GM12878 (cell line): ENCODE data around the gene INPP4B. TPM values are rescaled to one million over a fixed set of nuclear protein-coding genes. Genes with fewer than 3 reads are reported as not detected.

ENCODE experiments used
- ATAC-seq: fragments of 200-7000 bp; cut with Tn5 transposase; 3 replicates; pipeline ENCODE4 v1.9.1; 2020; ENCODE audit warnings: mild to moderate bottlenecking, moderate library complexity
- BruUV-seq: library from RNA; stranded (reverse); fragments of 400-500 nt; replicated peaks from 2 replicates; lab custom pipeline; 2021; lab: Mats Ljungman, UMichigan
- CTCF ChIA-PET: fragments of 300-600 bp; sonication (Branson Sonifier 250); formaldehyde crosslinking; extraction: SDS; loops from one replicate; lab custom pipeline; 2021; ENCODE audit warnings: inconsistent platforms; lab: Yijun Ruan, JAX
- POLR2A ChIA-PET: fragments of 350-600 bp; formaldehyde crosslinking; extraction: SDS; loops from one replicate; lab custom pipeline; 2021; ENCODE audit warnings: inconsistent platforms; lab: Charles Lee
- RAD21 ChIA-PET: fragments of 300-600 bp; sonication (Branson Sonifier 250); formaldehyde crosslinking; loops from one replicate; lab custom pipeline; 2023; ENCODE audit warnings: antibody characterized with exemption; ENCODE audit not compliant: unreplicated experiment; lab: Charles Lee
- SMC1A ChIA-PET: fragments of 300-600 bp; sonication (Branson Sonifier 250); formaldehyde crosslinking; loops from one replicate; lab custom pipeline; 2023; ENCODE audit not compliant: unreplicated experiment, uncharacterized antibody; lab: Charles Lee
- DNase-seq: peaks from one replicate; pipeline ENCODE4 v3.0.0-alpha.2; 2011; ENCODE audit warnings: low read depth, low spot score
- FAIRE-seq: peaks from 3 replicates; lab custom pipeline; 2011; peaks lifted over from hg19 to GRCh38; lab: Jason Lieb, UNC
- H2AFZ ChIP-seq: 2 replicates; pipeline ENCODE4 v1.6.0; 2011; ENCODE audit warnings: low read depth, low read length, control low read depth; ENCODE audit not compliant: control insufficient read depth
- H3K27ac ChIP-seq: 2 replicates; pipeline ENCODE4 v1.5.1; 2011; ENCODE audit warnings: control low read depth; ENCODE audit not compliant: control insufficient read depth, insufficient read depth
- H3K27me3 ChIP-seq, 2 experiments: replicated peaks in 1 of 2; 2 replicates each; pipeline versions ENCODE4 v1.6.0 to v1.6.1; 2011; ENCODE audit warnings: low read length in 1 of 2; ENCODE audit not compliant: control insufficient read depth in 2 of 2, insufficient read depth in 2 of 2
- H3K36me3 ChIP-seq, 2 experiments: 2 replicates each; pipeline ENCODE4 v1.5.1; 2011; ENCODE audit warnings: low read length in 1 of 2; ENCODE audit not compliant: control insufficient read depth in 2 of 2, insufficient read depth in 2 of 2
- H3K4me1 ChIP-seq: 2 replicates; pipeline ENCODE4 v1.6.1; 2011; ENCODE audit warnings: mild to moderate bottlenecking, low read length, moderate library complexity, mixed read lengths; ENCODE audit not compliant: control insufficient read depth, insufficient read depth
- H3K4me2 ChIP-seq: 2 replicates; pipeline ENCODE4 v1.6.0; 2011; ENCODE audit warnings: control low read depth; ENCODE audit not compliant: control insufficient read depth, insufficient read depth
- H3K4me3 ChIP-seq: fragments of 200-600 bp; sonication (generic); 2 replicates; pipeline ENCODE4 v1.5.1; 2016
- H3K79me2 ChIP-seq: 2 replicates; pipeline ENCODE4 v1.6.0; 2011; ENCODE audit warnings: low read length; ENCODE audit not compliant: control insufficient read depth, insufficient read depth
- H3K9ac ChIP-seq: 2 replicates; pipeline ENCODE4 v1.8.0; 2011; ENCODE audit warnings: low read length, control low read depth, mixed read lengths; ENCODE audit not compliant: control insufficient read depth, insufficient read depth
- H3K9me3 ChIP-seq: replicated peaks from 3 replicates; pipeline ENCODE4 v1.5.1; 2011; ENCODE audit warnings: mild to moderate bottlenecking, low read length; ENCODE audit not compliant: control insufficient read depth, insufficient read depth
- H4K20me1 ChIP-seq: 2 replicates; pipeline ENCODE4 v1.6.0; 2011; ENCODE audit not compliant: control insufficient read depth, insufficient read depth
- ATF7 ChIP-seq: fragments of 450-650 bp; IDR thresholded peaks from 2 replicates; pipeline ENCODE4 v1.6.1; 2016; ENCODE audit warnings: low read depth, mild to moderate bottlenecking
- BCL11A ChIP-seq: IDR thresholded peaks from 2 replicates; pipeline ENCODE4 v1.6.1; 2011; ENCODE audit warnings: low read depth, low read length
- BHLHE40 ChIP-seq, 2 experiments: fragments of 450-650 bp in 1 of 2; IDR thresholded peaks; 2 replicates each; pipeline ENCODE4 v1.6.1; 2011 to 2017; ENCODE audit warnings: low read depth in 2 of 2, borderline replicate concordance in 1 of 2, improper control_type of control experiment in 1 of 2, low read length in 1 of 2, mild to moderate bottlenecking in 1 of 2
- CBFB ChIP-seq: IDR thresholded peaks from 2 replicates; pipeline ENCODE4 v1.6.1; 2016; ENCODE audit warnings: antibody characterized with exemption, low read depth
- CREM ChIP-seq: IDR thresholded peaks from 2 replicates; pipeline ENCODE4 v1.6.1; 2014; ENCODE audit warnings: antibody characterized with exemption, low read depth
- ETV6 ChIP-seq, 2 experiments: fragments of 450-650 bp in 1 of 2; IDR thresholded peaks in 1 of 2; conservative IDR thresholded peaks in 1 of 2; 2 replicates each; pipeline ENCODE4 v1.6.1; 2014; ENCODE audit warnings: antibody characterized with exemption in 1 of 2, borderline replicate concordance in 1 of 2, low read depth in 1 of 2, mild to moderate bottlenecking in 1 of 2, moderate library complexity in 1 of 2
- HDAC6 ChIP-seq: fragments of 200-600 bp; sonication (generic); IDR thresholded peaks from one replicate; pipeline ENCODE4 v1.8.0; 2017; ENCODE audit warnings: antibody characterized with exemption; ENCODE audit not compliant: unreplicated experiment
- JUND ChIP-seq: IDR thresholded peaks from 2 replicates; pipeline ENCODE4 v1.6.1; 2012; ENCODE audit warnings: low read depth, mild to moderate bottlenecking, low read length, improper control_type of control experiment, moderate library complexity
- LARP7 ChIP-seq: fragments of 450-650 bp; IDR thresholded peaks from 2 replicates; pipeline ENCODE4 v1.6.1; 2017; ENCODE audit warnings: mild to moderate bottlenecking
- NFIC ChIP-seq: IDR thresholded peaks from 2 replicates; pipeline ENCODE4 v1.6.1; 2012; ENCODE audit warnings: low read depth, mild to moderate bottlenecking, inconsistent platforms, low read length, moderate library complexity
- NR2C1 ChIP-seq: fragments of 450-650 bp; IDR thresholded peaks from 2 replicates; pipeline ENCODE4 v1.6.1; 2017; ENCODE audit warnings: antibody characterized with exemption, mild to moderate bottlenecking, moderate library complexity
- SMARCA5 ChIP-seq: fragments of 450-650 bp; IDR thresholded peaks from 2 replicates; pipeline ENCODE4 v1.6.1; 2017; ENCODE audit warnings: mild to moderate bottlenecking
- TCF7 ChIP-seq: IDR thresholded peaks from 2 replicates; pipeline ENCODE4 v1.6.1; 2014; ENCODE audit warnings: antibody characterized with exemption, borderline replicate concordance
- ZNF24 ChIP-seq: fragments of 450-650 bp; IDR thresholded peaks from 2 replicates; pipeline ENCODE4 v1.6.1; 2017; ENCODE audit warnings: antibody characterized with exemption, mild to moderate bottlenecking
- WGBS: methylation state at CpG from one replicate; pipeline ENCODE4 v1.1.6; 2016; ENCODE audit warnings: low lambda C conversion rate; ENCODE audit not compliant: insufficient replicate concordance, insufficient coverage; ENCODE audit errors: missing lambda C conversion rate; 5-methylcytosine and 5-hydroxymethylcytosine counted together
- in situ Hi-C: fragments of 300-500 bp; cut with MboI; formaldehyde crosslinking; loops from 9 replicates; pipeline ENCODE4 v1.14.3; 2018; ENCODE audit warnings: mixed read lengths
- intact Hi-C: fragments of 100-400 bp; cut with micrococcal nuclease; formaldehyde crosslinking; loops from one replicate; pipeline ENCODE4 v1.14.2; 2022; ENCODE audit not compliant: unreplicated experiment
- polyA plus RNA-seq, 11 experiments: library from polyadenylated mRNA; depleted of rRNA in 4 of 11; unstranded in 6 of 11; stranded (reverse) in 5 of 11; fragments of >200 nt; fragmentation: Nextera tagmentation in 4 of 11; fragmentation: Illumina TruSeq in 1 of 11; extraction: Ambion mirVana in 4 of 11; extraction: Trizol in 1 of 11; gene quantifications; 1 replicate in 1 of 11; 2 replicates in 10 of 11; pipeline versions ENCODE4 v1.2.1 to v1.2.3, GENCODE V29; 2011 to 2016; ENCODE audit warnings: inconsistent platforms in 2 of 11, missing spikeins in 2 of 11, low read depth in 1 of 11
- total RNA-seq, 4 experiments: library from RNA; depleted of rRNA in 3 of 4; stranded (reverse); fragments of >200 nt in 3 of 4; fragmentation: Illumina TruSeq in 1 of 4; extraction: Trizol in 1 of 4; gene quantifications; 2 replicates each; pipeline versions ENCODE4 v1.2.1 to v1.2.3, GENCODE V29; 2013 to 2021
- TF ChIP-seq, protein P1 (sequence below), 3 experiments: IDR thresholded peaks in 2 of 3; conservative IDR thresholded peaks in 1 of 3; 2 replicates each; pipeline ENCODE4 v1.5.1; 2011; ENCODE audit warnings: low read depth in 3 of 3, low read length in 3 of 3, mild to moderate bottlenecking in 3 of 3, control low read depth in 2 of 3, moderate library complexity in 2 of 3, inconsistent platforms in 1 of 3, mixed read lengths in 1 of 3; ENCODE audit not compliant: control insufficient read depth in 2 of 3, insufficient read depth in 1 of 3; ENCODE audit errors: extremely low read depth in 1 of 3
- TF ChIP-seq, protein P2 (sequence below): fragments of 150-350 bp; IDR thresholded peaks from 2 replicates; pipeline ENCODE4 v1.6.1; 2014; ENCODE audit warnings: mild to moderate bottlenecking, low read depth, low read length

Gene INPP4B
- total and polyA plus RNA-seq, 10 of the 15 experiments (the other 5 are each of a cell fraction or from before 2014, with no cell fraction given) = 0.53 to 11.2 (median 0.95) TPM

DNA sequence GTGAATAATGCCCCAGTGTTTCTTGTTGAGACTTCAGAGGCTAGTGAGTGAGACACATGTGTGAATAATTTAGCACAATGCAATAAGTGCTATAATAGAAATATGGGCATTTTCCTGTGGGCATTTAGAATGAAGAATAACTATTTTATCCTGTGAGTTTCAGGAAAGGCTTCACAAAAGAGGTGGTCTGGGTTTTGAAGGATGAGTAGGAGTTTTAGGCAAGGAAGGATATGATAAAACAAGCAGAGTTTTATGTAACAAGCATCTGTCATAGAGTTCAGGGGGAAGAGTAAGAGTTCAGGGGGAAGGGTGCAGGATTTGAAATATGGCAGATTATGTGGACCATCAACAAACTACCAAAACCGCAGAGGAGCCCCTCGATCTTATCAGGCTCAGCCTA, 529.2 kb downstream of the INPP4B start:
- FAIRE-seq (no peak), ATAC-seq (no peak), DNase-seq (no peak)
- H3K4me3 ChIP-seq = no peak overlapping the region
- ChIA-PET SMC1A (no interaction called here), CTCF (no interaction called here), RAD21 (no interaction called here), POLR2A (no interaction called here)
- no peak overlapping the region for H3K27ac ChIP-seq
- 47% methylated on average over 2 of the region's 2 CpGs for WGBS
- H3K9ac ChIP-seq = no peak overlapping the region
- H3K79me2 ChIP-seq = no peaks in the 10 kb centered on the region
- intact Hi-C loops = no loop called here
- no peak overlapping the region for H2AFZ ChIP-seq
- H3K9me3 ChIP-seq = no peaks in the 10 kb centered on the region
- H3K4me1 ChIP-seq = no peaks in the 10 kb centered on the region
- BruUV-seq = no TSS peak
- H4K20me1 ChIP-seq = no peaks in the 10 kb centered on the region
- H3K27me3 ChIP-seq = no peaks in the 10 kb centered on the region
- in situ Hi-C loops = no loop called here
- no peaks in the 10 kb centered on the region for H3K36me3 ChIP-seq
- H3K4me2 ChIP-seq = no peak overlapping the region
- TF ChIP-seq ATF7 = no peak
- TF ChIP-seq LARP7 = no peak
- TF ChIP-seq ZNF24 = no peak
- no peak for TF ChIP-seq TCF7
- no peak for TF ChIP-seq NR2C1
- no peak for TF ChIP-seq HDAC6
- TF ChIP-seq NFIC = no peak
- TF ChIP-seq BHLHE40 (IDR thresholded peaks at IDR 0.05; ENCODE audit: borderline replicate concordance in 1 of 2, low read depth in 2 of 2, low read length in 1 of 2) = no peak
- TF ChIP-seq CBFB = no peak
- no peak for TF ChIP-seq CREM
- TF ChIP-seq ETV6 (conservative IDR thresholded peaks at IDR 0.05 in 1 of 2, IDR thresholded peaks at IDR 0.05 in 1 of 2; ENCODE audit: borderline replicate concordance in 1 of 2, low read depth in 1 of 2) = no peak
- no peak for TF ChIP-seq SMARCA5
- TF ChIP-seq, protein P1, sequence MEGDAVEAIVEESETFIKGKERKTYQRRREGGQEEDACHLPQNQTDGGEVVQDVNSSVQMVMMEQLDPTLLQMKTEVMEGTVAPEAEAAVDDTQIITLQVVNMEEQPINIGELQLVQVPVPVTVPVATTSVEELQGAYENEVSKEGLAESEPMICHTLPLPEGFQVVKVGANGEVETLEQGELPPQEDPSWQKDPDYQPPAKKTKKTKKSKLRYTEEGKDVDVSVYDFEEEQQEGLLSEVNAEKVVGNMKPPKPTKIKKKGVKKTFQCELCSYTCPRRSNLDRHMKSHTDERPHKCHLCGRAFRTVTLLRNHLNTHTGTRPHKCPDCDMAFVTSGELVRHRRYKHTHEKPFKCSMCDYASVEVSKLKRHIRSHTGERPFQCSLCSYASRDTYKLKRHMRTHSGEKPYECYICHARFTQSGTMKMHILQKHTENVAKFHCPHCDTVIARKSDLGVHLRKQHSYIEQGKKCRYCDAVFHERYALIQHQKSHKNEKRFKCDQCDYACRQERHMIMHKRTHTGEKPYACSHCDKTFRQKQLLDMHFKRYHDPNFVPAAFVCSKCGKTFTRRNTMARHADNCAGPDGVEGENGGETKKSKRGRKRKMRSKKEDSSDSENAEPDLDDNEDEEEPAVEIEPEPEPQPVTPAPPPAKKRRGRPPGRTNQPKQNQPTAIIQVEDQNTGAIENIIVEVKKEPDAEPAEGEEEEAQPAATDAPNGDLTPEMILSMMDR (IDR thresholded peaks at IDR 0.05 in 2 of 3, conservative IDR thresholded peaks at IDR 0.05 in 1 of 3; ENCODE audit: control insufficient read depth in 2 of 3, extremely low read depth in 1 of 3, insufficient read depth in 1 of 3, low read depth in 3 of 3, low read length in 3 of 3) = no peak
- TF ChIP-seq, protein P2, sequence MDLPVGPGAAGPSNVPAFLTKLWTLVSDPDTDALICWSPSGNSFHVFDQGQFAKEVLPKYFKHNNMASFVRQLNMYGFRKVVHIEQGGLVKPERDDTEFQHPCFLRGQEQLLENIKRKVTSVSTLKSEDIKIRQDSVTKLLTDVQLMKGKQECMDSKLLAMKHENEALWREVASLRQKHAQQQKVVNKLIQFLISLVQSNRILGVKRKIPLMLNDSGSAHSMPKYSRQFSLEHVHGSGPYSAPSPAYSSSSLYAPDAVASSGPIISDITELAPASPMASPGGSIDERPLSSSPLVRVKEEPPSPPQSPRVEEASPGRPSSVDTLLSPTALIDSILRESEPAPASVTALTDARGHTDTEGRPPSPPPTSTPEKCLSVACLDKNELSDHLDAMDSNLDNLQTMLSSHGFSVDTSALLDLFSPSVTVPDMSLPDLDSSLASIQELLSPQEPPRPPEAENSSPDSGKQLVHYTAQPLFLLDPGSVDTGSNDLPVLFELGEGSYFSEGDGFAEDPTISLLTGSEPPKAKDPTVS = no peak
- TF ChIP-seq BCL11A = no peak
- TF ChIP-seq JUND = no peak
